ENCODE measurements around the gene RAPSN. TPM values are rescaled to one million over a fixed set of nuclear protein-coding genes. Genes with fewer than 3 reads are reported as not detected.

Gene RAPSN
- total and polyA plus RNA-seq, 2 of the 8 experiments (the other 6 are each of a cell fraction or from before 2014, with no cell fraction given), result 0.06 to 0.34 TPM

- TF ChIP-seq CHD7 (IDR thresholded peaks at IDR 0.05; ENCODE audit: insufficient replicate concordance, low read length), result no peak
- TF ChIP-seq SP1 (IDR thresholded peaks at IDR 0.05; ENCODE audit: low read depth, low read length), result no peak
- no peak for TF ChIP-seq CTBP2 (IDR thresholded peaks at IDR 0.05; ENCODE audit: borderline replicate concordance, insufficient read depth, insufficient read length, low read length)
- no peak for TF ChIP-seq GTF2F1 (IDR thresholded peaks at IDR 0.05; ENCODE audit: borderline replicate concordance, low read depth, low read length)
- TF ChIP-seq CBX5 (IDR thresholded peaks at IDR 0.05; ENCODE audit: low read depth, low read length), result no peak
- no peak for TF ChIP-seq TEAD4 (IDR thresholded peaks at IDR 0.05; ENCODE audit: low read depth, low read length)
- no peak for TF ChIP-seq E2F6 (IDR thresholded peaks at IDR 0.05)
- no peak for TF ChIP-seq JUND (IDR thresholded peaks at IDR 0.05; ENCODE audit: low read length)
- TF ChIP-seq KDM5A (IDR thresholded peaks at IDR 0.05; ENCODE audit: low read length), result no peak
- no peak for TF ChIP-seq CEBPB (IDR thresholded peaks at IDR 0.05; ENCODE audit: low read depth, low read length)
- TF ChIP-seq YY1 (IDR thresholded peaks at IDR 0.05; ENCODE audit: low read depth, low read length), result no peak
- no peak for TF ChIP-seq EZH2 (IDR thresholded peaks at IDR 0.05; ENCODE audit: low read depth, low read length, severe bottlenecking)
- TF ChIP-seq POLR2A (IDR thresholded peaks at IDR 0.05; ENCODE audit: control extremely low read depth in 1 of 2, low read depth in 2 of 2, low read length in 2 of 2), result no peak
Observed at GRCh38 chr11:47449541-47449940, 605 bp upstream of the RAPSN start (continued).
